Stimulated activated CD8-positive, alpha-beta memory T cell treated with anti-CD3 and anti-CD28 coated beads, Interleukin-15, amount 100 ng/mL, for 48 hours (primary cell): Measurements from ENCODE around the gene CTDSPL.

Experiments used
- DNase-seq, 2 donors: peaks; one replicate each; pipeline ENCODE4 v3.0.0-alpha.2; 2020; ENCODE audit warnings: low read depth in 2 of 2

CTDSPL gene

GRCh38 chr3:38002291-38002876 is 140.7 kb downstream of the CTDSPL start:
- no peak for DNase-seq

- no peak for DNase-seq
These were observed 141.3 kb downstream of the CTDSPL start for GRCh38 chr3:38002940-38003339.

- DNase-seq: peak; percentile 30 to 36
These were observed 141.7 kb downstream of the CTDSPL start for GRCh38 chr3:38003371-38003816.

GRCh38 chr3:38003817-38004414 is 142.2 kb downstream of the CTDSPL start:
- DNase-seq: no peak

DNA sequence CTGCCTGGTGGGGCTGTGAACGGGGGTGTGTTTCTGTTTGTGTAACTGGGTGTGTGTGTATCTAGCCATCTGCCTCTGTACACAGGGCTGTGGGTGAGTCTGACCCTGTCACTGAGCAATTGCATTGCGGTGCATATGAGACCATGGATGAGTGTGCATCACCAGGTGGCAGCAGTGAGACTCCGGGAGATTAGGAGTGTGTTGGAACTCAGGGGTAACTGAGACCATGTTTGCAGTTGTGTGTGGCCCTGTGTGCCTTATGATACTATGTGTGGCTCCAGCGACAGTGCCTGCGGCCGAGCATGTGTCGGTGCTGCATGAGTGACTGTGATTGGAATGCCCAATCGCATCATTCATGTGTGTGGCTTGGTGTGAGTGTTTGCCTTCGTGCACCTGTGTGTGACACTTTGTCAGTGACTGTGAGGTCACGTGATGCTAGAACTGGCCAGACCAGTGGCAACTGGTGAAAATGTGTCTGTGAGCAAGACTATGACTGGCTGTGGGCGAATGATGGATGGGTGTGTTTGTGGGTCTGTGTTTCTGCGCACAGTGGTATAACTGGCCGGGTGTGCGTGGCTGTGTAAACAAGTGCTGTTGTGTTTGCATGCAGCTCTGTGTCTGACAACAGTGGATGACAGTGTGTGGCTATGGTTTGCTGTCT is 142.9 kb downstream of the CTDSPL start:
- DNase-seq: peak in 1 of 2 donors; percentile 22

- DNase-seq: no peak
These were observed 143.7 kb downstream of the CTDSPL start for GRCh38 chr3:38005076-38006020.

GRCh38 chr3:38006031-38006430 is 144.4 kb downstream of the CTDSPL start:
- no peak for DNase-seq

- DNase-seq: no peak
These were observed 144.8 kb downstream of the CTDSPL start for GRCh38 chr3:38006445-38006995.

GRCh38 chr3:38007754-38008090 is 146.0 kb downstream of the CTDSPL start:
- no peak for DNase-seq

DNA sequence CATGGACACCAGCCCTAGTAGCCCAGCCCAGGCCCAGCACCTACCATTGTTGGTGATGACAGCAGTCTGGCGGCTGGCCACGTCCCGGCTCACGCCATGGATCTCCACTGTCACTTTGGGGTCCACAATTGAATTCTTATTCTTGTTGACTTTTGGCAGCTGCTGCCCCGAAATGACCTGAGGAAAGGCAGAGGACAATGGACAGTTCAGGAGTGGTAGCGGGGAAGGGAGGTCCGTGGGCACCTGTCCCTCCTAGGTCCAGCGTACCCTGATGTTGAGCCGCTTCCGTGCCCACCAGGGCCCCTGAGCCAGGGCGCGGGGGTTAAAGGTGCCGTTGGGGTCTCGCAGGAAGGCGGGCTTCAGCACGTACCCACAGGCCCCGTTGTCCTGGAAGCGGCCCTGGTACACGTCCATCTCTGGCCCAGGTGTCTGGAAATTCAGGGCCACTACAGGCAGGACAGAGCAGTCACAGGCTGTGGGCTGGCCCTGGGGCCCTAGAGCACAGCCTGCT is 146.6 kb downstream of the CTDSPL start:
- DNase-seq: no peak

DNA sequence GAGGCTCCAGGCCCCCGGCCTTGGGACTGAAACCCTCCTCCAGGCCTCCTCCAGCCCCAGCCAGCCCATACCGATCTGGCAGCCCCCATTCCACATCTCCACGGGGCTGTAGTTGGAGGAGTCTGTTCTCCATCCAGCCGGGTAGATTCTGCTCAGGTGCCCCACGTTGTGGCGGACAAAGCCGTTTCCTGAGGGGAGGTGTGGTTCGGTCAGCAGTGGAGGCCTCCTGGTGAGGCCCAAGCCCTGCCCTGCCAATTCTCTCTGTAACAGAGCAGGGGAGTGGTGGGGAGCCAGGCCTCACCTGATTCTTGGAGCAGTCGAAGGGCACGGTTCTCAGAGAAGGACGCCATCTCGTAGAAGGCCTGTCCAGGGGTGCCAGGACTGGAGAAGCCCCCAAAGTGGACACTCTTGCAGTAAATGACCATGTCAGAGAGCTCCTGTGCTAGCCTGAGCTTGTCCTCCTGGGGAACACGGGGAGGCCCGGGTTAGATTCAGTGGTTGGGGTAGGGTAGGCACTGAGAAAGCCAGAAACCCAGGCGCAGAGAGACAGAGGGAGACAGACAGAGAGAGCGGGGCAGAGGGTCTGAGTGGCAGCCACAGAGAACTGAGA is 147.4 kb downstream of the CTDSPL start:
- DNase-seq: no peak

- DNase-seq: no peak
These were observed 148.3 kb downstream of the CTDSPL start for GRCh38 chr3:38009807-38010591.

DNA sequence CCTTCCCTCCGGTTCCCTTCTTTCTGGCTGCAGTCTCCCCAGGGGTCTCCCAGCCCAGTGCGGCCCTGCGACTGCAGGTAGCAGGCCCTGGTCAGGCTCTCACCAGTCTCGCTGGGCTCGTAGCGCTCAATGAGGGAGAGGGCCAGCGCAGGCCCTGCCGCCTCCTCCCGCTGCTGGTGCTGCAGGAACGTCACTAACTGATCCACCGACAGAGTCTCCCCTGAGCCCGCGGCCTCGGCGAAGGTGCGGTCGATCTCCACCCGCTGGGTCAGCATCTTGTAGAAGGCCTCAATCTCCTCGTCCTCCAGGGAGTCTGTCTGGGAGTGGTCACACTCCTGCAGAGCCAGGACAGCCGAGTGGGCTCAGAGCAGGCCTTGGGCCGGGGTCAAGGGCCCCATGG is 149.4 kb downstream of the CTDSPL start:
- DNase-seq: no peak

- no peak for DNase-seq
These were observed 153.8 kb downstream of the CTDSPL start for GRCh38 chr3:38015485-38015884.

DNA sequence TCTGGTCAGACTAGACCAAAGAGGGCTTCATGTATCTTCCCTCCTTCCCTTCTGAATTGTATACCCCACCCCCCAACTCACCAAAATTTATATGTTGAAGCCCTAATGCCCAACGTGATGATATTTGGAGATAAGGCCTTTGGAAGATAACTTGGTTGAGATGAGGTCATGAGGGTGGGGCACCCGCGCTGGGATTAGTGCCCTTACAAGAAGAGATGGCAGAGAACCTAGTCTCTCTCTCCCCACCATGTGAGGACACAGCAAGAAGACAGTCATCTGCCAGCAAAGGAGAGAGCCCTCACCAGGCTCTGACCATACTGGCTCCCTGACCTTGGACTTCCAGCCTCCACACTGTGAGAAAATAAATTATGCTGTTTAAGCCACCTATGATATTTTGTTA is 154.3 kb downstream of the CTDSPL start:
- no peak for DNase-seq

GRCh38 chr3:38016410-38016809 is 154.7 kb downstream of the CTDSPL start:
- DNase-seq: no peak

DNA sequence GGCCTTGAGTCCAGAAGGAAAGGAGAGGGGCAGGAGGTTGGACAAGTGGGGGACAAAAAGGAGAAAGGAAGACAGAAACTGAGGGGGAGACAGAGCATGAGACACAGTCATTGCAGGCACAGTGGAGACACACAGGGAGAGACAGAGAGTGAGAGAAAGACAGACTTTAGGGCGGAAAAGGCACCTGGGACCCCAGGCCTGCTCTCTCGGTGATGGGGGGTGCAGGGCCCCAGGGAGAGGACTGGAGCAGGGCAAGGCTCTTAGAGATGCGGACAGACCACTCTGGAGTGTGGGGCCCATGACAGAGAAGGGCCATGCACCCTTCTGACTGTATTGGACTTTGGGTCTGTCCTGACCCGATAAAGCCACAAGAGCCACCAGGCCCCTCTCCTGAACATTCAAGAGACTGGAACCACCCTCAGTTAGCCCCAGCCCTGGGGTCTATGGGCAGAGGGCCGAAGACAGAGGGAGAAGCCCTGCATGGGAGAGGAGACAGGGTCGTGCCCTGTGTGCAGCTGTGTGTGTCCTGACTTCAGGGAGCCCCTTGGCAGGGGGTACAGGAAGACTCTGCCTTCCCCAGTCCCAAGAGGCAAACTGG is 155.3 kb downstream of the CTDSPL start:
- no peak for DNase-seq

- no peak for DNase-seq
These were observed 156.0 kb downstream of the CTDSPL start for GRCh38 chr3:38017445-38018295.
